GM12892 (cell line): Measurements from ENCODE around the gene PSG3.
"Not testable (repeated sequence)": the region's sequence is repeated elsewhere in the genome, so short reads cannot be mapped to it uniquely, and the experiment has no call there.

Experiments
- POLR2A ChIP-seq: IDR thresholded peaks from 2 replicates; pipeline ENCODE4 v1.6.1; 2011; ENCODE audit warnings: low read depth, low read length, control low read depth
- POLR2AphosphoS5 ChIP-seq: IDR thresholded peaks from 2 replicates; pipeline ENCODE4 v1.6.1; 2011; ENCODE audit warnings: low read depth, low read length, control low read depth
- TAF1 ChIP-seq: IDR thresholded peaks from 2 replicates; pipeline ENCODE4 v1.6.1; 2011; ENCODE audit warnings: low read depth, mild to moderate bottlenecking, control low read depth, low read length, borderline replicate concordance

- TF ChIP-seq POLR2A, POLR2AphosphoS5, TAF1: not testable (repeated sequence)
These were observed at the start of gene PSG3 for GRCh38 chr19:42740381-42740780.
